HG03060 (cell line): Measurements from ENCODE around the gene MAGED1.
"Not testable (repeated sequence)": the region's sequence is repeated elsewhere in the genome, so short reads cannot be mapped to it uniquely, and the experiment has no call there.

Source experiments
- ATAC-seq: cut with Tn5 transposase; IDR thresholded peaks from one replicate; pipeline ENCODE4 v1.9.1; 2021; ENCODE audit warnings: low read depth, moderate number of reproducible peaks; ENCODE audit not compliant: unreplicated experiment

MAGED1 gene

DNA sequence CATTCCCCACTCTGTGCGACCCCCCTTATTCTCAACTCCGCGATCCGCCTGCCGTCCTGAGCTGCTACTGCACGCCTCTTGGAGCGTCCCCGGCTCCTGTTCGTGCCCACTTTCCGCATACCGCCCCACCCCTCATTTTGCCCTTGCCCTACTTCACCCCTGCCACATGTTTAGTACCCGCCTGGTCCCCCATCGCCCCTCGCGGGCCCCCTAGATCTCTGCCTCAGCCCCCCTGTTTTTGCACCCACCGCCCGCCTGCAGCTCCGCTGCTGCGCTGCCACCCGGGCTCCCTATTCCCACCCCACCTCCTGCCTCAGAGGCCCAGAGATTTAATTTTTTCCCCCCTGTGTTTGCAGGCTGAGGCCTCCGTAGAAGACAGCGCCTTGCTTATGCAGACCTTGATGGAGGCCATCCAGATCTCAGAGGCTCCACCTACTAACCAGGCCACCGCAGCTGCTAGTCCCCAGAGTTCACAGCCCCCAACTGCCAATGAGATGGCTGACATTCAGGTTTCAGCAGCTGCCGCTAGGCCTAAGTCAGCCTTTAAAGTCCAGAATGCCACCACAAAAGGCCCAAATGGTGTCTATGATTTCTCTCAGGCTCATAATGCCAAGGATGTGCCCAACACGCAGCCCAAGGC is 1.4 kb downstream of the MAGED1 start:
- no peak for ATAC-seq

DNA sequence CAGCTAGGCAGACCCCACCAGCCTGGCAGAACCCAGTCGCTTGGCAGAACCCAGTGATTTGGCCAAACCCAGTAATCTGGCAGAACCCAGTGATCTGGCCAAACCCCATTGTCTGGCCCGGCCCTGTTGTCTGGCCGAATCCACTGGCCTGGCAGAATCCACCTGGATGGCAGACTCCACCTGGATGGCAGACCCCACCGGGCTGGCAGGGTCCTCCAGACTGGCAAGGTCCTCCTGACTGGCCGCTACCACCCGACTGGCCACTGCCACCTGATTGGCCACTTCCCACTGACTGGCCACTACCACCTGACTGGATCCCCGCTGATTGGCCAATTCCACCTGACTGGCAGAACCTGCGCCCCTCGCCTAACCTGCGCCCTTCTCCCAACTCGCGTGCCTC is 3.2 kb downstream of the MAGED1 start:
- ATAC-seq = no peak

DNA sequence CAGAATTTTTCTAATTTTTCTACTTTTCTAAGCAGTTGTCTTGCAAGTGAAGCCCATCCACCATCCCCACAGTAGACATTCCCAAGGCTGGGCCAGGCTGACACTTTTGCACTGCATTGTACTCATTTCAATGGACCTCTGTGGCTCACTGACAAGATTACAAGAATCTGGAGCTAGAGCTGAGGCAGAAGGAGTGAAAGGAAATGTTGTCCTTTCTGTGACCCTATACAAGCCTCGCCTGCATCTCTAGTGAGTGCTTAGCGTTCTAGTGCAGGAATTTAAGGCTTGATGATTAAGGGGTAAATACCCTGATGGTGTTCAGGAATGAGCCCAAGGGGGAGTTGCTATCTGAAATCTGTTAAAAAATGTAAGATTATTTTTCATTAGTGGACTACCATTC is 6.3 kb downstream of the MAGED1 start:
- ATAC-seq = no peak

DNA sequence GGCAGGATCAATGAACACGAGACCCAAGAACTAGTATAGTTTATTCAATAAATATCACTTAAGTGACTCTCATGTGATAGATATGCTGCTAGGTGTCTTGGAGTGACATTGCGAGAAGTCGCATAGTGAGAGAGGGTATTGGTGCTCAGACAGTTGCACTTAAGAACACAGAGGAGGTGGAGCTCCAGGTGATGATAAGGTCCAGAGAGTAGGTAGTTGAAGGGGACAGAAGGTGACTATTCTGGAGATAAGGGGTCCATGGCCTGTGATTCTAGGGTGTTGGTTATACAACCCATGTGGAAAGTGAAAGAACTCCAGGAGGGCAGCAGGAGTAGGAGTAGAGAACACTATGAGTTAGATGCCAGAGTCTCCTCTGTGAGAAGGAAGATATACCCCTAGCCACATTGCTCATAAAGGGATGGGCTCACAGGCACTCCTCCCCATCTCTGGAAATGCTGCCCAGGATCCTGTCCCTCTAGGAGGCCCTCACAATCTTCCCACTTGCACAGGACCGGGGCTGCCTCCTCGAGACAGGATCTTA is 9.2 kb downstream of the MAGED1 start:
- ATAC-seq = no peak

DNA sequence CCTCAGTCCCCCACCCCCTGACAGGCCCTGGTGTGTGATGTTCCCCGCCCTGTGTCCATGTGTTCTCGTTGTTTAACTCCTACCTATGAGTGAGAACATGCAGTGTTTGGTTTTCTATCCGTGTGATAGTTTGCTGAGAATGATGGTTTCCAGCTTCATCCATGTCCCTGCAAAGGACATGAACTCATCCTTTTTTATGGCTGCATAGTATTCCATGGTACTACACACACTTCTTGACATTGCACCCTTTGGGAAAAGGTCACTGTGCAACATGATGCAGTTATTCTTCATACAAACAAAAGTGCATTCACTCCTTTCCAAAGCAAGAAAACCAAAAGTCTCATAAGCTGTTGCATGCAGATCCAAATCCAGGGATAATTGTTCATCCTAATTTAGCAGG is 11.7 kb downstream of the MAGED1 start:
- ATAC-seq = not testable (repeated sequence)

- no peak for ATAC-seq
Observed at GRCh38 chrX:51905711-51906110, 12.3 kb downstream of the MAGED1 start.

DNA sequence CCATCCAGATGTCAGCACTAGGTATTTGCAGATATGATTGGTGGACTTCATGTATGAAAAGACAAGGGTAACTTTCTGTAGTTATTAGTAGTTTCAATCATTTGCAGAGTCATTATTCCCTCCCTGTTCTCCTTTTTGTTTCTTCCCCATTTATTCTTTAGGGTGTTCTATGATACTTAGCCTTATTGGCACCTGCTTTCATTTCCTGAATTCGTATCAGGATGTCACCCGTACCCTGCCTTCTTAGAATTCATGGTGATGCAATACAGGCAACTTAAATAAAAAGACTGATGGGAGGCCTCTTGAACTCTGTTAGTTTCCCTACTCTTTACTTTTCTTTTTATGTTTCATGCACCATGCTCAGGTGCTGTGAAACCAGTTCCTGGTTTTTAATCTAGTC is 24.2 kb downstream of the MAGED1 start:
- no peak for ATAC-seq

GRCh38 chrX:51922561-51922960 is 29.1 kb downstream of the MAGED1 start:
- ATAC-seq = no peak

GRCh38 chrX:51931566-51932150 is 38.2 kb downstream of the MAGED1 start:
- ATAC-seq = no peak
